Activated CD4-positive, alpha-beta T cell treated with anti-CD3 and anti-CD28 coated beads, Interleukin-2, amount 10 ng/mL, durations not matched to agents 24 days and 14 days (primary cell): Measurements from ENCODE around the gene FPR1. TPM values are rescaled to one million over a fixed set of nuclear protein-coding genes. Genes with fewer than 3 reads are reported as not detected.

ENCODE experiments used
- DNase-seq: peaks from one replicate; pipeline ENCODE4 v3.0.0; 2022
- H3K27ac Mint-ChIP-seq: one replicate; pipeline ENCODE4 v1.8.0; 2022; ENCODE audit warnings: mild to moderate bottlenecking, mixed read lengths
- H3K27me3 Mint-ChIP-seq: one replicate; pipeline ENCODE4 v1.8.0; 2022; ENCODE audit warnings: mixed read lengths
- H3K36me3 Mint-ChIP-seq: one replicate; pipeline ENCODE4 v1.8.0; 2022; ENCODE audit warnings: low read depth, mild to moderate bottlenecking, mixed read lengths
- H3K4me1 Mint-ChIP-seq: one replicate; pipeline ENCODE4 v1.8.0; 2021; ENCODE audit warnings: mixed read lengths
- H3K4me3 Mint-ChIP-seq: one replicate; pipeline ENCODE4 v1.8.0; 2022; ENCODE audit warnings: mild to moderate bottlenecking, moderate library complexity, mixed read lengths
- H3K9me3 Mint-ChIP-seq: one replicate; pipeline ENCODE4 v1.8.0; 2021; ENCODE audit warnings: mixed read lengths
- intact Hi-C: fragments of 100-400 bp; cut with micrococcal nuclease; formaldehyde crosslinking; loops from one replicate; pipeline ENCODE4 v1.15.1; 2023
- total RNA-seq: library from RNA; stranded (reverse); gene quantifications from 2 replicates; pipeline ENCODE4 v1.2.3, GENCODE V29; 2022

FPR1 gene
- total RNA-seq, 1 donor from 2014 or later = not detected

DNA sequence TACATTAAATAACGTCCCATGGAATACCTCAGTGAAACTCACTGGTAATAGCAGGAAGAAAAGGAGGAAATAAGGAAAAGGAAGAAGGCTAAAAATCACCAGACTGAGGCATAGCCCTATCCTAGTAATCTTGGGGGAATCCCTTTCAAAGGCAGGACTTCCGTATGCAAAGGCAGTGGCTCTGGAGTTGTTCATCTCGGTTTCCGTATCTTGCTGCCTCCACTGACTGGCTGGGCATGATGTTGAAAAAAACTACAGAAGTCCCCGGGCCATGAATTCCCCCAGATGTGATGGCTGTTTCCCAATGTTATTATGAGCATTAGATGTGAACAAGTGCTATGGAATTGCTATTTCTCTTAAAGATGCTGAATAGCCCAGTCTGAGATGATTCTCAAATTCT is 14.8 kb upstream of the FPR1 start:
- no peaks in the 10 kb centered on the region for H3K27me3 Mint-ChIP-seq
- no peak overlapping the region for H3K4me3 Mint-ChIP-seq
- H3K36me3 Mint-ChIP-seq = no peaks in the 10 kb centered on the region
- H3K9me3 Mint-ChIP-seq = peaks cover 18% of the 10 kb centered on the region
- no peak overlapping the region for H3K27ac Mint-ChIP-seq
- intact Hi-C loops = no loop called here
- DNase-seq = no peak
- H3K4me1 Mint-ChIP-seq = no peaks in the 10 kb centered on the region

DNA sequence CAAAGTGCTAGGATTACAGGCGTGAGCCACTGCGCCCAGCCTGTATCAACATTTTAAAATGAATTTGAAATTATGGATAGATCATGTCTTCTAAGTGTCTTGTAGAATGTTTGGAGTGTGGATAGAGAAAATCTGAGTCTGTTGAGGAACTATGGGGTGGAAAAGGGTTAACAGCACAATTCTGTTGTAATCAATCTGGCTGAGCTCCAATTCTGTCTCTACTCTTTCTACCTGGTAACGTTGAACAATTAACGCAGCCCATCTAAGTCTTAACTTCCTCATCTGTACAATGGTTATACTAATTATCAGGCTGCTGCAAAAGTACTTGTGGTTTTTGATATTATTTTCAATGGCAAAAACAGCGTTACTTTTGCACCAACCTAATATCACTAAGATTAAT is 13.4 kb upstream of the FPR1 start:
- Mint-ChIP-seq H3K4me3 (no peak overlapping the region), H3K9me3 (peaks cover 18% of the 10 kb centered on the region), H3K27ac (no peak overlapping the region), H3K27me3 (no peaks in the 10 kb centered on the region), H3K36me3 (no peaks in the 10 kb centered on the region), H3K4me1 (no peaks in the 10 kb centered on the region)
- intact Hi-C loops = no loop called here
- no peak for DNase-seq

DNA sequence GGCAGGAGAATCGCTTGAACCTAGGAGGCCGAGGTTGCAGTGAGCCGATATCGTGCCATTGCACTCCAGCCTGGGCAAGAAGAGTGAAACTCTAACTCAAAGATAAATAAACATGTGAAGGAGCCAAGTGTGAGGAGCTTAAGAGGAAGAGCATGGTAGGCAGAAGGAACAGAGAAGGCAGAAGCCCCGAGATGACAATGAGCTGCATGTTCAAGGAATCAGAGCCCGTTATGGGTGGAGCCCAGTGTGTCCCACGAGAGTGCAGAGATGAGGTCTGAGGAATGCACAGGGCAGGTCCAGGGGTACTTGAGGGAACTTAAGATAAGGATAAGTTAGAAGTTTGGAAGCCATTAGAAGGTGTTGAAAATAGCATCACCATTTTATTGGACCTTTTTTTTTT is 10.0 kb upstream of the FPR1 start:
- intact Hi-C loops = no loop called here
- no peak overlapping the region for H3K4me3 Mint-ChIP-seq

GRCh38 chr19:51760697-51761356 is 9.1 kb upstream of the FPR1 start, which contains the start of gene FPR2:
Gene FPR2 (plus strand): TSS chr19:51761180. CDS start chr19:51768659, 7,479 bp downstream.
- Mint-ChIP-seq H3K9me3 (peaks cover 17% of the 10 kb centered on the region), H3K36me3 (no peaks in the 10 kb centered on the region), H3K27me3 (no peaks in the 10 kb centered on the region), H3K27ac (no peak within 1 kb of the TSS), H3K4me1 (no peaks in the 10 kb centered on the region), H3K4me3 (no peak within 1 kb of the TSS)
- no peak for DNase-seq
- intact Hi-C loops = no loop called here

More for the DNA sequence above, 10.0 kb upstream of the FPR1 start:
- H3K36me3 Mint-ChIP-seq = no peaks in the 10 kb centered on the region
- no peak overlapping the region for H3K27ac Mint-ChIP-seq
- no peak for DNase-seq
- no peaks in the 10 kb centered on the region for H3K27me3 Mint-ChIP-seq
- peaks cover 17% of the 10 kb centered on the region for H3K9me3 Mint-ChIP-seq
- H3K4me1 Mint-ChIP-seq = no peaks in the 10 kb centered on the region

DNA sequence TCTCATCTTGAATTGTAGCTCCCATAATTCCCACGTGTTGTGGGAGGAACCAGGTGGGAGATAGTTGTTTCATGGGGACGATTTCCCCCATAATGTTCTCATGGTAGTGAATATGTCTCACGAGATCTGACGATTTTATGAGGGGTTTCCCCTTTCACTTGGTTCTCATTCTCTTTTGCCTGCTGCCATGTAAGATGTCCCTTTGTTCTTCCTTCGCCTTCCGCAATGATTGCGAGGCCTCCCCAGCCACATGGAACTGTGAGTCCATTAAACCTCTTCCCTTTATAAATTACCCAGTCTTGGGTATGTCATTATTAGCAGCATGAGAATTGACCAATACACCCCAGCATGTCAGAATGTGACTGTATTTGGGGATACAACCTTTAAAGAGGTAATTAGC is 3.9 kb upstream of the FPR1 start:
- H3K4me3 Mint-ChIP-seq = no peak overlapping the region
- no peaks in the 10 kb centered on the region for H3K4me1 Mint-ChIP-seq
- intact Hi-C loops = no loop called here
- no peaks in the 10 kb centered on the region for H3K36me3 Mint-ChIP-seq
- no peak for DNase-seq
- peaks cover 7% of the 10 kb centered on the region for H3K9me3 Mint-ChIP-seq
- H3K27ac Mint-ChIP-seq = no peak overlapping the region
- H3K27me3 Mint-ChIP-seq = no peaks in the 10 kb centered on the region

DNA sequence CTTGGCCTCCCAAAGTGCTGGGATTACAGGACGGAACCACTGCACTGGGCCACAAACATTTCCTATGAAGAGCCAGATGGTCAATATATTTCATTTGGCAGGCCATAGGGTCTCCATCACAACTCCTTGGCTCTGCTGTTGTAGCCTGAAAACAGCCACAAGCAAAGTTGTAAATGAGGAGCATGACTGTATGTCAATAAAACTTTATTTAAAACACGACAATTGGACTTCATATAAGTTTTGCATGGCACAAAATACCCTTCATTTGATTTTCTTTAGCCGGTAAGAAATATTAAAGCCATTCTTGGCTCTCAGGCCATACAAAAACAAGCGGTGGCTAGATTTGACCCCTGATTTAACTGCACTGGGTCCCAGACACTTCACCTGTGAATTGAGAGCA is 3.1 kb upstream of the FPR1 start:
- Mint-ChIP-seq H3K4me1 (no peaks in the 10 kb centered on the region), H3K27ac (no peak overlapping the region), H3K9me3 (peaks cover 4% of the 10 kb centered on the region), H3K27me3 (no peaks in the 10 kb centered on the region), H3K36me3 (no peaks in the 10 kb centered on the region), H3K4me3 (no peak overlapping the region)
- intact Hi-C loops = no loop called here
- DNase-seq = no peak

GRCh38 chr19:51754109-51754508 is 2.4 kb upstream of the FPR1 start:
- H3K27me3 Mint-ChIP-seq = no peaks in the 10 kb centered on the region
- no peak for DNase-seq
- no peak overlapping the region for H3K4me3 Mint-ChIP-seq
- no peaks in the 10 kb centered on the region for H3K4me1 Mint-ChIP-seq
- H3K36me3 Mint-ChIP-seq = no peaks in the 10 kb centered on the region
- intact Hi-C loops = no loop called here
- no peak overlapping the region for H3K27ac Mint-ChIP-seq
- H3K9me3 Mint-ChIP-seq = peaks cover 3% of the 10 kb centered on the region

DNA sequence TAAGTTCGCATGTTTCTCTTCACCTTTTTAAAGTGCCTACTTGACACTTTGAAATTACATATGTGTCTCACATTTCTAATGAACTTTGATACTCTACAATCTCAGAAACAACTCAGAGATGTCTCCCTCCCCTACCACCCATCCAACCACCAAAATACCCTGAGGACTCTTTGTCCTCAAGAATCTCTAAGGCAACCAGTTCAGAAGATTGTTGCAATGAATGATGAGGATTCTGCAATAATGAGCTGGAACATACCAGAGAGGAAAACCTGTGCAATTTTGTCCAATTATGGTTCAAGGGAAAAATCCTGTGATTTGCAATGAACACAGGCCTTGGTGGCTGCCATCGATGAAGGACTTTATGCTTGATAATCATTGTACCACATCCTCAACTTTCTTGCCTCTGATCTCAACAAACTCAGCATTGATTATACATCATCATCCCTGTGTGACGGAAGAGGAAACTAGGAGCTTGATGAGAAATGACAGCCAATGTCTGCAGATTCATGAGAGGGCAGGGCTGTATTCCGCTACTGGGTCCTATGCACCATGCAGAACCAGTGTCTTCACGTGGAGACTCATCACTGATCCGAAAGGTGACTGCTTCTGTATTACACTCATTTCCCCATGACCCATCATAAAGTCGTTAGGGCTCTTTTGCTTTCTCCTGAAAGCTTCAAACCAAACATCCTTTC is 1.1 kb downstream of the FPR1 start:
- intact Hi-C loops = no loop called here
- no peak overlapping the region for H3K27ac Mint-ChIP-seq
- no peaks in the 10 kb centered on the region for H3K4me1 Mint-ChIP-seq
- DNase-seq = no peak
- no peak overlapping the region for H3K4me3 Mint-ChIP-seq
- H3K9me3 Mint-ChIP-seq = peaks cover 3% of the 10 kb centered on the region
- H3K27me3 Mint-ChIP-seq = no peaks in the 10 kb centered on the region
- H3K36me3 Mint-ChIP-seq = no peaks in the 10 kb centered on the region

- no peaks in the 10 kb centered on the region for H3K27me3 Mint-ChIP-seq
- no peak for DNase-seq
- no peak overlapping the region for H3K4me3 Mint-ChIP-seq
- H3K27ac Mint-ChIP-seq = no peak overlapping the region
- no peaks in the 10 kb centered on the region for H3K36me3 Mint-ChIP-seq
- intact Hi-C loops = no loop called here
- H3K4me1 Mint-ChIP-seq = no peaks in the 10 kb centered on the region
- H3K9me3 Mint-ChIP-seq = peaks cover 3% of the 10 kb centered on the region
Measured at GRCh38 chr19:51749979-51750378, 1.7 kb downstream of the FPR1 start.

DNA sequence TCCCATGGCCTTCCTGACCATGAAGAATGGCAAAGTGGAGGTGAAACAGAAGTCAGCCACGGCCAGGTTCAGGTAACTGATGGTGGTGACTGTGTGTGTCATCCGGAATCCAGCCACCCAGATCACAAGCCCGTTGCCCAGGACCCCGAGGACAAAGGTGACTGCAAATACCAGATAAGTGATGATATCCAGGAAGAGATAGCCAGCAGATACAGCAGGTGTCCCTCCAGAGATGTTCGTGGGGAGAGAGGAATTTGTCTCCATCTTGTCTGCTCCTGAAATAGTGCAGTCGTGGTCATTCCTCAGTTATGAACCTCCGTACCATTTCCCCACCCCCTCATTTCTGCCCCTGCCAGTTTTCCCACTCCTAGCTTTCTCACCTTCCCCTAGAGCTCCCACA is 4.9 kb downstream of the FPR1 start:
- Mint-ChIP-seq H3K9me3 (peaks cover 3% of the 10 kb centered on the region), H3K36me3 (no peaks in the 10 kb centered on the region), H3K4me1 (no peaks in the 10 kb centered on the region), H3K27me3 (no peaks in the 10 kb centered on the region), H3K4me3 (no peak overlapping the region), H3K27ac (no peak overlapping the region)
- intact Hi-C loops = no loop called here
- DNase-seq = no peak

- Mint-ChIP-seq H3K27ac (no peak overlapping the region), H3K27me3 (no peaks in the 10 kb centered on the region), H3K4me1 (no peaks in the 10 kb centered on the region), H3K9me3 (peaks cover 3% of the 10 kb centered on the region), H3K36me3 (no peaks in the 10 kb centered on the region), H3K4me3 (no peak overlapping the region)
- no peak for DNase-seq
- intact Hi-C loops = no loop called here
Measured at GRCh38 chr19:51743405-51743804, 8.3 kb downstream of the FPR1 start.

- peaks cover 3% of the 10 kb centered on the region for H3K9me3 Mint-ChIP-seq
- H3K4me1 Mint-ChIP-seq = no peaks in the 10 kb centered on the region
- no peak overlapping the region for H3K27ac Mint-ChIP-seq
- H3K36me3 Mint-ChIP-seq = no peaks in the 10 kb centered on the region
- intact Hi-C loops = no loop called here
- no peak for DNase-seq
- H3K4me3 Mint-ChIP-seq = no peak overlapping the region
- no peaks in the 10 kb centered on the region for H3K27me3 Mint-ChIP-seq
Measured at GRCh38 chr19:51742789-51743188, 8.9 kb downstream of the FPR1 start.

GRCh38 chr19:51740356-51740755 is 11.3 kb downstream of the FPR1 start:
- Mint-ChIP-seq H3K4me3 (no peak overlapping the region), H3K36me3 (no peaks in the 10 kb centered on the region), H3K27ac (no peak overlapping the region), H3K4me1 (no peaks in the 10 kb centered on the region), H3K9me3 (no peaks in the 10 kb centered on the region), H3K27me3 (no peaks in the 10 kb centered on the region)
- DNase-seq = no peak
- intact Hi-C loops = no loop called here

DNA sequence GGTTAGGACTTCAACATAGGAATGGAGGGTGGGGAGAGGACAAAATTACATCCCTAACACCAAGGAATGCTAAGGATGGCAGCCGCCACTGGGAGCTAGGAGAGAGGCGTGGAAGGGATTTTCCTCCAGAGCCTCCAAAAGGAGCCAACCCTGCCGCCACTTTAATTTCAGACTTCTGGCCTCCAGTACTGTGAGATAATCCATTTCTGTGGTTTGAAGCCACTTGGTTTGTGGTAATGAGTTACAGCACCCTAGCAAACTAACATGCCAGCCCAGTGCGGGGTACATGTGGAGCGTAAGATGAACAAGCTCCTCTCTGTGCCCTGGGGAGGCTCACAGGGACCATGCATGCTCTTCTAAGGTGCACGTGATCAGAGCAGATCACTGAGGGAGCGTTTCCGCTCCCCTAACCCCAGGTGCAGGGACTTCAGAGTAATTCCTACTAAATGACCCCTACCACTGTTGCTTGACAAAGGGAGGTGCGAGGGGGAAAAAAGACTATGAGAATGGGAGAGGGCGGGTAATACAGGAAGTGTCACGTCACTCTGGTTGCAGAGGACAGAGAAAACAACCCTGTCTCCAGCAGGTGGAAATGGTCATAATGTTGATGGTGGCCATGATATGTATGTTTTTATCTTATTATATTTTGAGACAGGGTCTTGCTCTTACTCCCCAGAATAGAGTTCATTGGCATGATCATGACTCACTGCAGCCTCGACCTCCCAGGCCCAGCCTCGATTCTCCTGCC is 12.0 kb downstream of the FPR1 start:
- Mint-ChIP-seq H3K27ac (no peak overlapping the region), H3K36me3 (no peaks in the 10 kb centered on the region), H3K4me3 (no peak overlapping the region), H3K4me1 (no peaks in the 10 kb centered on the region), H3K9me3 (no peaks in the 10 kb centered on the region), H3K27me3 (no peaks in the 10 kb centered on the region)
- intact Hi-C loops = no loop called here
- no peak for DNase-seq
